NCI-H2029 (cell line): Measurements from ENCODE around the gene ILF2.
"Not testable (repeated sequence)": the region's sequence is repeated elsewhere in the genome, so short reads cannot be mapped to it uniquely, and the experiment has no call there.

Experiments used
- DNase-seq: peaks from one replicate; lab custom pipeline; 2025; lab: John Stamatoyannopoulos, UW

Gene ILF2

GRCh38 chr1:153679337-153680119 lies 8.7 kb upstream of the ILF2 start:
- DNase-seq = no peak

GRCh38 chr1:153678519-153679336 lies 7.9 kb upstream of the ILF2 start, which contains the start of gene NPR1:
TSS of gene NPR1 (plus strand) at chr1:153678688. CDS start at chr1:153679109, 421 bp downstream.
- no peak for DNase-seq

GRCh38 chr1:153677718-153678518 lies 7.1 kb upstream of the ILF2 start:
- no peak for DNase-seq

GRCh38 chr1:153673511-153673910 lies 2.7 kb upstream of the ILF2 start:
- DNase-seq = no peak

GRCh38 chr1:153671628-153672353 lies 998 bp upstream of the ILF2 start:
- DNase-seq = not testable (repeated sequence)

- DNase-seq = no peak
Measured at GRCh38 chr1:153670257-153670858, 435 bp downstream of the ILF2 start.

- DNase-seq = no peak
Measured at GRCh38 chr1:153669606-153670005, 1.2 kb downstream of the ILF2 start.

- DNase-seq = not testable (repeated sequence)
Measured at GRCh38 chr1:153668672-153669071, 2.1 kb downstream of the ILF2 start.

GRCh38 chr1:153667439-153667838 lies 3.4 kb downstream of the ILF2 start:
- DNase-seq = no peak

- DNase-seq = no peak
Measured at GRCh38 chr1:153663211-153663610, 7.6 kb downstream of the ILF2 start.

GRCh38 chr1:153662269-153662668 lies 8.5 kb downstream of the ILF2 start:
- DNase-seq = no peak

- no peak for DNase-seq
Measured at GRCh38 chr1:153661111-153661708, 9.6 kb downstream of the ILF2 start.

- DNase-seq = no peak
Measured at GRCh38 chr1:153659656-153660055, 11.1 kb downstream of the ILF2 start.

- no peak for DNase-seq
Measured at GRCh38 chr1:153659175-153659534, 11.6 kb downstream of the ILF2 start.

- peak; percentile 67 for DNase-seq
Measured at GRCh38 chr1:153658400-153659174, 12.2 kb downstream of the ILF2 start, which contains the start of gene SNAPIN. TSS of gene SNAPIN (plus strand) at chr1:153658703. CDS start at chr1:153658744, 41 bp downstream.

- peak; percentile 36 for DNase-seq
Measured at GRCh38 chr1:153655333-153655732, 15.5 kb downstream of the ILF2 start.

GRCh38 chr1:153652805-153653500 lies 17.8 kb downstream of the ILF2 start:
- DNase-seq = peak; percentile 18

- no peak for DNase-seq
Measured at GRCh38 chr1:153651771-153652170, 19.0 kb downstream of the ILF2 start.

GRCh38 chr1:153649863-153650235 lies 20.9 kb downstream of the ILF2 start:
- DNase-seq = peak; percentile 94
